Measurements from ENCODE around the gene FOSL1.
A peak's percentile ranks its signal among the peaks of the same experiment; 100 is the strongest.

The FOSL1 gene

DNA sequence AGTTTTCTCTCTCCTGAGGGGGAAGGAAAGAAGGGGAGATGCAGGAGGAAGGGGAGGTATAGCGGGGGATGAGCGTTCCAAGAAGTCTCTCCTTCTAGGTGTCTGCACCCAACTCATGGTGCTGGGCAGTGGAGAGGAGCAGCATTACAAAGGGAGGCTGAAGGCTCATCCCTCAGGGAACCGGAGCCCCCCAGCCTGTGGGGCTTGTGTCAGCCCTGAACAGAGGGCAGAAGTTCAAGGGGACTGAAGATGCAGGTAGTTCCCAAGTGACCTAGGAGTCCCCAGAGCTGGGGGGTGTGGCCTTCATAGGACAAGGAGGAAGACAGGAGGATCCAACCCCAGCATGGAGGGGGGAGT lies 16.9 kb upstream of the FOSL1 start:
- Histone ChIP-seq H3K9ac (ENCODE audit: low read depth, low read length) (no peak overlapping the region), H3K36me3 (ENCODE audit: insufficient read depth, low read length) (no peaks in the 10 kb centered on the region; the same call in 1 of the 2 replicates), H3K4me1 (ENCODE audit: insufficient read depth, low read length) (peaks cover 23% of the 10 kb centered on the region; the same call in 1 of the 2 replicates), H3K9me3 (ENCODE audit: control insufficient read depth, insufficient read depth, low read length) (no peaks in the 10 kb centered on the region)

DNA sequence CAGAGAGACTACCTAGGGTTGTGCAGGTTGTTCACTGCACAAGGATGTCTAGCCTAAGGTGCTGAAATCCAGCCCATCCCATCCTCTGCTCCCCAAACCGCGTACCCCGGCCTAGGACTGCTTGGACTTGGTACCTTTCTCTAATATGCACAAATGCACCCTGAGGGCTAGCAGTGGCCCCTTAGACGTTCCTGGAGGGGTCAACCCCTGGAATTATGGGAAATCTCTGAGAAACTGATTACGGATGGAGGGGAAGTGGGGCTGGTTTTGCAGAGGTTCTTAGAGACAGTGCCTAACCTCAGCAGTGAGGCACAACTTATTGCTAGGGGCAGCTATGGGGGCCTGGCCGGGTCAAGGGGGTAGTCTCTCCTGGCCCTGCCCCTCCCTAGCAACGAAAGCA lies 16.2 kb upstream of the FOSL1 start:
- no peaks in the 10 kb centered on the region for H3K9me3 ChIP-seq (ENCODE audit: control insufficient read depth, insufficient read depth, low read length)
- H3K9ac ChIP-seq (ENCODE audit: low read depth, low read length): peak overlapping the region; percentile 40
- H3K4me1 ChIP-seq (ENCODE audit: insufficient read depth, low read length): peaks cover 27% of the 10 kb centered on the region; the same call in 1 of the 2 replicates
- no peaks in the 10 kb centered on the region for H3K36me3 ChIP-seq (ENCODE audit: insufficient read depth, low read length)

DNA sequence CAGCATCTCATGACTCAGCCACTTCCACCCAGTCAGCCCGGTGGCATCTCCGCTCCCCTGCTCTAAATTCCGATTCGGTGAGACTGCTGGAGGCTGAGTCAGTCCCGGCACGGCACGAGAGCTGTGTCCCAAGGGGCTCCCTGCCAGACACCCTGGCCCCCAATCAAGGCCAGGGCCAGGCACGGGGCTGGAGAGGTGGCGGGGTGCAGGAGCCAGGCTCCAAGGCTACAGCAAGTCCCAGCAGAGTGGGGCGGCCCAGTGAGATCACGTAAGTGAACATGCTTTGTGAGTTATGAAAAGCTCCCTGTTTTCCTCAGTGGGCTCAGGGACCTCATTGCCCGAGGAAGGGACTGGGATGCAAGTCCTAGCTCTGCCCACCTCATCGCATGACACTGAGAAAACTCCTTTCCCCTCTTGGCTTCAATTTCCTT lies 15.6 kb upstream of the FOSL1 start:
- Histone ChIP-seq H3K9ac (ENCODE audit: low read depth, low read length) (peak overlapping the region; percentile 40), H3K4me1 (ENCODE audit: insufficient read depth, low read length) (peaks cover 27% of the 10 kb centered on the region; the same call in 1 of the 2 replicates), H3K36me3 (ENCODE audit: insufficient read depth, low read length) (no peaks in the 10 kb centered on the region), H3K9me3 (ENCODE audit: control insufficient read depth, insufficient read depth, low read length) (no peaks in the 10 kb centered on the region)

DNA sequence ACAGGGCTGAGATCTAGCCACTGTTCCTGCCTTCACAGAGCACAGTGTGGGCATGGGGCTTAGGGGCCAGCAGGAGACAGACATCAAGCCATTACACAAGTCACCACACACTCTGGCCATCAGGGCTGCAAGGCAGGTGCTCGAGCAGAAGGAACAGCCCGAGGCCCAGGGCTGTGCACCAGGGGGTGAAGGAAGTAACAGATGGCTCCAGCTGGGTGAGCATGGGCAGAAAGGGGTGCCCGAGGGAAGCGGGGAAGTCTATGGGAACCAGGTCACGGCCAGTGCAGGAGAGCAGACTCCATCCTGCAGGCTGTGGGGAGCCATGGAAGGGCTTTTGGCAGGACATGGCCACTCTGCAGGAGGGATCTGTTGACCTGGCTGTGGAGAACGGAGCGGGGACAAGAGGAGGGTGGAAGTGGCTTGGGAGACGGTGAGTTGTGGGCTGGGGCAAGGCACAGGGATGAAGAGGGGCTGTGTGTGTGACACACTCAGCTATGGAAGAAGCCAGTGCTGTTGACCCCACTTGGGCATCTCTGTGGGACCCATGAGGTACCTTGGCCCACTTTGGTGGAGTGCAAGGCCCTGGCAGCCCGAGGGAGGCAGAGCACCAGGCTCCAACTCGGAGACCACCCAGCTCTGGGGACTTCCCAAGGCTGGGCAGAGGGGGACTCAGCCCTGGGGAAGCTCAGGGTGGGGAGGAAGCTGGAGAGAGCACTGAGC lies 15.1 kb upstream of the FOSL1 start:
- peak overlapping the region; percentile 28; the same call in 1 of the 2 replicates for H3K9ac ChIP-seq (ENCODE audit: low read depth, low read length)
- no peaks in the 10 kb centered on the region for H3K36me3 ChIP-seq (ENCODE audit: insufficient read depth, low read length)
- H3K9me3 ChIP-seq (ENCODE audit: control insufficient read depth, insufficient read depth, low read length): no peaks in the 10 kb centered on the region
- peaks cover 27% of the 10 kb centered on the region; the same call in 1 of the 2 replicates for H3K4me1 ChIP-seq (ENCODE audit: insufficient read depth, low read length)

DNA sequence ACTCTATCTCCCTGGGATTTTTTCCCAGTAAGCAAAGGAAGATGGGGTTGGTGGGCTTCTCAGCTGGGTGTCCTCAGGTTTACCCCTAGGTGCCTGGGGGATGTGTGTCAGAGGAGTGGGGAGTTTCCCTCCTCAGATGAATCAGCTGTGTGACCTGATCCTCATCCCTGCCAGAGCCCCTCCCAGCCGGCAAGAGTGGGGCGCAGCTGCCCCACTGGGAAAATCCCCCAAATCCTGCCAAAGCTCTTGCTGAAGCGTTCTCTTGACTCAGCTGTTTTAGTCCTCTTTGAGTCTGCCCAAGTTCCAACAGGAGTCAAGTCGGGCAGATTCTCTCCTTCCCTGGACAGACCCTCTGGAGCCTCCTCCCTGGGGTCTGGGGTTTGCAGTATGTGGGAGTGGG lies 12.7 kb upstream of the FOSL1 start:
- H3K36me3 ChIP-seq (ENCODE audit: insufficient read depth, low read length): no peaks in the 10 kb centered on the region
- H3K9ac ChIP-seq (ENCODE audit: low read depth, low read length): no peak overlapping the region
- no peaks in the 10 kb centered on the region for H3K9me3 ChIP-seq (ENCODE audit: control insufficient read depth, insufficient read depth, low read length)
- peaks cover 27% of the 10 kb centered on the region; the same call in 1 of the 2 replicates for H3K4me1 ChIP-seq (ENCODE audit: insufficient read depth, low read length)

DNA sequence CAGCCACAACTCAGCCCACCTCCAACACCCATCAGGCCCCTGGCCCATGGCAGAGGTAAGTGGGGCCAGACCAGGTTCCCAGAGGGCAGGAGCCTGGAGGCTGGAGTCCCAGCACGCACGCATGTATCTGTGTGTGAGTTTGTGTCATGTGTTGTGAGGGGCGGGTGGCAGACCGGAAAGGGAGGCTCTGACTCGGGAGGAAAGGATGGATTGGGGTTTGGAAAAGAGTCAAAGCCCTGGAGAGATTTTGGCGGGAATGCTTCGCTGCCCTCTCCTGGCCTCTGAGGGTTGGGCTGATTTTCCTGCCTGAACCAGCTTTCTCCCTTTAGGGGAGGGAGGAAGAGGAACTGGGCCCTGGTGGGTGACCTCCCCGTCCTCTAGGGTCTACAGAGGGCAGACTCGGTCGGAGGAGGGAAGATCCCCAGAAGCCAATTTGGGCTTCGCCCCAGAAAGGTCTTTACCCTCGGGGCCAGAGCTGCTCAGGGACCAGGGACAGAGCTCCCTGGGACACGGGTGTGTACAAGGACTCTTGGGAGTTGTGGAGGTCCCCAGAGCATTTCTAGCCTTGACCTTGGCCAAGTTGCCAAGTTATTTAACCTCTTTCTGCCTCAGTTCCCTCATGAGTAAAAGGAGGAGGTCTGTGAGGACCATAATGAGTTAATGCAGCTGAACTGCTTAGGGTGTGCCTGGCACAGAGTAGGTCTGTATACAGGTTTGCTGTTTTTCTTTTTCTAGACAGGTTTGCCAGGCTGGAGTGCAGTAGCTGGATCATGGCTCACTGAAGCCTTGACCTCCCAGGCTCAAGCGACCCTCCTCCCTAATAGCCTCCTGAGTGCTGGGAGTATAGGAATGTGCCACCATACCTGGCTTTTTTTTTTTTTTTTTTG lies 11.7 kb upstream of the FOSL1 start:
- H3K9ac ChIP-seq (ENCODE audit: low read depth, low read length): no peak overlapping the region
- no peaks in the 10 kb centered on the region for H3K9me3 ChIP-seq (ENCODE audit: control insufficient read depth, insufficient read depth, low read length)
- no peaks in the 10 kb centered on the region for H3K36me3 ChIP-seq (ENCODE audit: insufficient read depth, low read length)
- H3K4me1 ChIP-seq (ENCODE audit: insufficient read depth, low read length): peaks cover 27% of the 10 kb centered on the region; the same call in 1 of the 2 replicates

DNA sequence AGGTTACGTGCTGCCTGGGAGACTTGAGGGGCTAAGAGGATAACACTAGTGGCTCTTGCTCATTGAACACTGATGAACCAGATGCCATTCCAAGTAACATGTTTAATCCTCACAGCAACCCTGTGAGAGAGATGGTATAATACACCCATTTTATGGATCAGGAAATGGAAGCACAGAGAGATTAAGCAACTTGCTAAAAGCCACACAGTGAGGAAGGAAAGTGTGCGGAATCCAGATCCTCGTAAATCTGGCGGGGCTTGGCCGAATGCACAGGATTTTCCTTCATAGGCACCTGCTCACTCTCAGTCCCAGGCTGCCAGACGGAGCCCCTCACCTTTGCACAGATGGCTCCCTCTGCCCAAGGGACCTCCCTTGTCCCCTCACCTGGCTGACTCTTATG lies 7.7 kb upstream of the FOSL1 start:
- no peaks in the 10 kb centered on the region for H3K36me3 ChIP-seq (ENCODE audit: insufficient read depth, low read length)
- peaks cover 19% of the 10 kb centered on the region; the same call in 1 of the 2 replicates for H3K4me1 ChIP-seq (ENCODE audit: insufficient read depth, low read length)
- no peaks in the 10 kb centered on the region for H3K9me3 ChIP-seq (ENCODE audit: control insufficient read depth, insufficient read depth, low read length)
- H3K9ac ChIP-seq (ENCODE audit: low read depth, low read length): no peak overlapping the region

DNA sequence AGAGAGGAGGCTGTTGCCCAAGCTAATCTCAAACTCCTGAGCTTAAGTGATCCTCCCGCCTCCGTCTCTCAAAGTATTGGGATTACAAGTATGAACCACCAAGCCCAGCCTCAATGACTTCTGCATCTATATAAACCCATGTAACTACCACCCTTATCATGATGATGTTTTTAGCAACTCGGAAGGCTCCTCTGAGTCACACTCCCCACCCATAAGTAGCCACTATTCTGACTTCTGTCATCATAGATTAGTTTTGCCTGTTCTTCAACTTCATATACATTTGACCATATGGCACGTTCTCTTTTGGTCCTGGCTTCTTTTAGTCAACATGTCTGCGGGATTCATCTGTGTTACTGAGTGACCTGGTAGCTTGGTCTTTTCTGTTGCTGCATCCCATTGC lies 6.4 kb upstream of the FOSL1 start:
- Histone ChIP-seq H3K9me3 (ENCODE audit: control insufficient read depth, insufficient read depth, low read length) (no peaks in the 10 kb centered on the region), H3K36me3 (ENCODE audit: insufficient read depth, low read length) (no peaks in the 10 kb centered on the region), H3K4me1 (ENCODE audit: insufficient read depth, low read length) (peaks cover 16% of the 10 kb centered on the region), H3K9ac (ENCODE audit: low read depth, low read length) (no peak overlapping the region)

DNA sequence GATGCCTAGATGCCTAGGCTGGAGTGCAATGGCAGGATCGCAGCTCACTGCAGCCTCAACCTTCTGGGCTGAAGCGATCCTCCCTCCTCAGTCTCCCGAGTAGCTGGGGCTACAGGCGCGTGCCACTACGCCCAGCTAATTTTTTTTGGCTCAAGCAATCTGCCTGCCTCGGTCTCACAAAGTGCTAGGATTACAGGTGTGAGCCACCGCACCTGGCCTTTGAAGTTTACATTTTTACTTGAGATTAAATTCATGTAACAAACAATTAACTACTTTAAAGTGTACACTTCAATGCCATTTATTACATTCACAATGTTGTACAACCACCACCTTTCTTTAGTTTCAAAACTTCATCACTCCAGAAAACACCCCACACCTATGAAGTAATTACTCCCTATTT lies 3.5 kb upstream of the FOSL1 start:
- Histone ChIP-seq H3K9me3 (ENCODE audit: control insufficient read depth, insufficient read depth, low read length) (no peaks in the 10 kb centered on the region), H3K9ac (ENCODE audit: low read depth, low read length) (no peak overlapping the region), H3K4me1 (ENCODE audit: insufficient read depth, low read length) (peaks cover 16% of the 10 kb centered on the region)

DNA sequence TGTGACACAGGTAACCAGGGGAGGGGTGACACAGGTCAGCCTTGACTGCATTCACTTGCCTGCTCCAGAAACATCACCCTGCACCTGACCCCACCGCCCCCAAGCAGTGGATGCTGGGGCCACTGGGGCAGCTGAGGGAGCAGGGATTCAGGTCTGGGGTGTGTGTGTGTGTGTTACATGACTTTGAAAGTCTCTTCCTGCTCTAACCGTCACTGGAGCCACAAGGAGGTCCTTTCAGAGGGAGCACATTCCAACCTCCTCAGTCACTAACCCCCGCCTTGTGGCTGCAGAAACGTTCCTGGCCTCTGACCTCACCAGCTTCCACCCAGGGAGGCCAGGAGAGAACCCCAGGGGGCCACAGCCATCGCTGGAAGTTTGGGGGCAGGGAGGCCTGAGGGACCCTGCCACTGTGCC lies 2.9 kb upstream of the FOSL1 start:
- Histone ChIP-seq H3K9ac (ENCODE audit: low read depth, low read length) (no peak overlapping the region), H3K4me1 (ENCODE audit: insufficient read depth, low read length) (peaks cover 16% of the 10 kb centered on the region), H3K36me3 (ENCODE audit: insufficient read depth, low read length) (no peaks in the 10 kb centered on the region)

More for the DNA sequence above, 3.5 kb upstream of the FOSL1 start:
- no peaks in the 10 kb centered on the region for H3K36me3 ChIP-seq (ENCODE audit: insufficient read depth, low read length)

DNA sequence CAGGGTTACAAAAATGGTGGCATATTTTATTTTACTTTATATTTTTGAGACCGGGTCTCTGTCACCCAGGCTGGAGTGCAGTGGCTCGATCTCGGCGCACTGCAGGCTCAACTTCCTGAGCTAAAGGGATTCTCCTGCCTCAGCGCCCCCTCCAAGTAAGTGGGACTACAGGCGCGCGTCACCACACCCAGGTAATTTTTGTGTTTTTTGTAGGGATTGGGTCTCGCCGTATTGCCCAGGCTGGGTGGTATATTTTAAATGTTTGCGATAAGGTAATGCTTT lies 652 bp upstream of the FOSL1 start:
- Histone ChIP-seq H3K36me3 (ENCODE audit: insufficient read depth, low read length) (peaks cover 3% of the 10 kb centered on the region; the same call in 1 of the 2 replicates), H3K9ac (ENCODE audit: low read depth, low read length) (peak overlapping the region; percentile 7; the same call in 1 of the 2 replicates), H3K4me1 (ENCODE audit: insufficient read depth, low read length) (peaks cover 16% of the 10 kb centered on the region), H3K9me3 (ENCODE audit: control insufficient read depth, insufficient read depth, low read length) (no peaks in the 10 kb centered on the region)

More for the DNA sequence above, 2.9 kb upstream of the FOSL1 start:
- H3K9me3 ChIP-seq (ENCODE audit: control insufficient read depth, insufficient read depth, low read length): no peaks in the 10 kb centered on the region

DNA sequence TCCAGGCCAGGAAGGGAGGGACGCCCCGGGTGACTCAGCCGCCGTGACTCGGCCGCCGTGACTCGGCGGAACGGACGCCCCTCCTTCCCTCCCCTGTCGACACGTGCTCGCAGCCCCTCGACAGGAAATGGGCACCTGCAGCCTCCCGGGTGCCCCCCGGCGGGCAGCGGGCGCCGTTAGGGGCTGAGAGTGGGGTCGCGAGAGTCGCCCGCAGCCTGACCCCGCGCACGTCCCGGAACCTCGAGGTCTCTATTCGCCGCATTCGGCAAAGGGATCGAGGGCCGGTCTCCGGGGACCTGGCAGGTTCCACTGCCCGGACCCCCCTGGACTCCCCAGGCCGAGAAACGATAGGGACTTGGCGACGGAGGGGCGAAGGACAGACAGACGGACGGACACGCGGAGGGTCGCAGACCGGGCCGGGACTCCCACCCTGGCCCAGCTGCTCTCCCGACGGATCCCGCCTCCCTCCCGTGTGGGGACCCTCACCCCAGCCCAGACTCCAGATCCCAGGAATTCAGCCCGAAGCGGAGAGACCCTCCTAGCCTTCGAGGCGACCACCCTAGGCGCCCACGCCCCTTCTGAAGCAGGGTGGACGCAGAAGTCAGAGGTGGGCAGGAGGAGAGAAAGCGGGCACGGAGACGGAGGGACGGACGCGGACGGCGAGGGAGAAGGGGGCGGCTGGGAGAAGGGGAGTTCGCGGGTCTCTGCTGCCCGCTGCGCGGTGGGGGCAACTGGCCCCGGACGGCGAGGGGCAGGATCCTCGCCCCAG lies 648 bp downstream of the FOSL1 start:
- Histone ChIP-seq H3K4me1 (ENCODE audit: insufficient read depth, low read length) (peaks cover 16% of the 10 kb centered on the region), H3K9ac (ENCODE audit: low read depth, low read length) (peak overlapping the region; percentile 87), H3K9me3 (ENCODE audit: control insufficient read depth, insufficient read depth, low read length) (no peaks in the 10 kb centered on the region), H3K36me3 (ENCODE audit: insufficient read depth, low read length) (peaks cover 5% of the 10 kb centered on the region; the same call in 1 of the 2 replicates)

DNA sequence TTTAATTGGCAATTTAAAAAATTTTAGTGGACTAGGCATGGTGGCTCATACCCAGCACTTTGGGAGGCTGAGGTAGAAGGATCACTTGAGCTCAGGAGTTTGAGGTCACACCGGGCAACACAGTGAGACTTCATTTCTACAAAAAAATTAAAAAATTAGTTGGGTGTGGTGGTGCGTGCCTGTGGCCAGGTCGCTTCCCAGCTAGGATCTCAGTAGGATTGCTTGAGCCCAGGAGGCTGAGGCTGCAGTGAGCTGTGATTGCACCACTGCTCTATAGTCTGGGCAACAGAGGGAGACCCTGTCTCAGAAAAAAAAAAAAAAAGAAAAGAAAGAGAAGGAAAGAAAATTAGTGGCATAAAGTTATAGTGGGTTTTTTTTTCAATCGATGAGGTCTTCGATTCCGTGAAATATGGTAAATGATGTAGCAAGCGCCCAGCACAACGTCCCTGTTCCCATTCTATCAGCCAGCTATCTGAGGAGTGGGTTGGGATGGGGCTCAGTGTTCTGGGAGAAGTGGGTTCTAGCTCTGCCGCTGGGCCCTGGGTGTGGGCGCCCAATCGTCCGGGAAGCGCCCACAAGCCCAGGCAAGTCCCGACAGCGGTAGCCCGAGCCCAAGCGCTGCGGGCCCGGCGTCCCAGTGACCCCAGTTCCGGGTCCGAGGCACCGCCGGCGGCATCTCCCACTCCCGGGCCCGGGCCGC lies 1.4 kb downstream of the FOSL1 start:
- H3K9me3 ChIP-seq (ENCODE audit: control insufficient read depth, insufficient read depth, low read length): no peaks in the 10 kb centered on the region
- peaks cover 14% of the 10 kb centered on the region for H3K4me1 ChIP-seq (ENCODE audit: insufficient read depth, low read length)
- peaks cover 5% of the 10 kb centered on the region; the same call in 1 of the 2 replicates for H3K36me3 ChIP-seq (ENCODE audit: insufficient read depth, low read length)
- H3K9ac ChIP-seq (ENCODE audit: low read depth, low read length): peak overlapping the region; percentile 87

Measured in ES-I3 (cell line).